Osteoblast (primary cell): ENCODE data around the gene CRLF2. TPM values are rescaled to one million over a fixed set of nuclear protein-coding genes. Genes with fewer than 3 reads are reported as not detected.
"Not testable (repeated sequence)": the region's sequence is repeated elsewhere in the genome, so short reads cannot be mapped to it uniquely, and the experiment has no call there.

ENCODE experiments used
- DNase-seq: peaks from one replicate; pipeline ENCODE4 v3.0.0; 2011; ENCODE audit warnings: low spot score, mixed read lengths; ENCODE audit not compliant: insufficient read length; ENCODE audit errors: missing footprints
- H2AFZ ChIP-seq: 2 replicates; pipeline ENCODE4 v1.6.0; 2011; ENCODE audit warnings: mild to moderate bottlenecking, low read length
- H3K27ac ChIP-seq: 2 replicates; pipeline ENCODE4 v1.5.1; 2011; ENCODE audit warnings: mild to moderate bottlenecking, low read depth, low read length, moderate library complexity
- H3K27me3 ChIP-seq: 2 replicates; pipeline ENCODE4 v1.6.0; 2012; ENCODE audit warnings: mild to moderate bottlenecking, control low read depth, inconsistent platforms, low read length, moderate library complexity; ENCODE audit not compliant: insufficient read depth
- H3K36me3 ChIP-seq: 2 replicates; pipeline ENCODE4 v1.5.1; 2011; ENCODE audit warnings: mild to moderate bottlenecking, low read length, control low read depth, moderate library complexity; ENCODE audit not compliant: insufficient read depth
- H3K4me1 ChIP-seq: 2 replicates; pipeline ENCODE4 v1.5.1; 2011; ENCODE audit warnings: mild to moderate bottlenecking, low read length, control low read depth, moderate library complexity; ENCODE audit not compliant: insufficient read depth
- H3K4me2 ChIP-seq: 2 replicates; pipeline ENCODE4 v1.6.0; 2011; ENCODE audit warnings: mild to moderate bottlenecking, low read length; ENCODE audit not compliant: insufficient read depth
- H3K4me3 ChIP-seq: fragments of 200-600 bp; sonication (generic); 3 replicates; pipeline ENCODE4 v1.5.1; 2012; ENCODE audit warnings: mild to moderate bottlenecking, low read length, inconsistent platforms; ENCODE audit not compliant: insufficient read depth
- H3K79me2 ChIP-seq: 2 replicates; pipeline ENCODE4 v1.6.0; 2012; ENCODE audit warnings: mild to moderate bottlenecking, low read length, control low read depth, inconsistent platforms; ENCODE audit not compliant: insufficient read depth
- H3K9me3 ChIP-seq: 2 replicates; pipeline ENCODE4 v1.5.1; 2011; ENCODE audit warnings: low read depth, low read length, control low read depth
- H4K20me1 ChIP-seq: 2 replicates; pipeline ENCODE4 v1.6.0; 2012; ENCODE audit warnings: mild to moderate bottlenecking, low read length, control low read depth; ENCODE audit not compliant: insufficient read depth
- CTCF ChIP-seq: IDR thresholded peaks from 2 replicates; pipeline ENCODE4 v1.5.1; 2011; ENCODE audit warnings: mild to moderate bottlenecking, low read depth, low read length, moderate library complexity; ENCODE audit errors: extremely low read depth
- total RNA-seq: library from RNA; depleted of rRNA; stranded (reverse); fragments of >200 nt; gene quantifications from 2 replicates; pipeline ENCODE4 v1.2.3, GENCODE V29; 2012

The CRLF2 gene
- total RNA-seq, 1 donor, result 1.1 TPM

DNA sequence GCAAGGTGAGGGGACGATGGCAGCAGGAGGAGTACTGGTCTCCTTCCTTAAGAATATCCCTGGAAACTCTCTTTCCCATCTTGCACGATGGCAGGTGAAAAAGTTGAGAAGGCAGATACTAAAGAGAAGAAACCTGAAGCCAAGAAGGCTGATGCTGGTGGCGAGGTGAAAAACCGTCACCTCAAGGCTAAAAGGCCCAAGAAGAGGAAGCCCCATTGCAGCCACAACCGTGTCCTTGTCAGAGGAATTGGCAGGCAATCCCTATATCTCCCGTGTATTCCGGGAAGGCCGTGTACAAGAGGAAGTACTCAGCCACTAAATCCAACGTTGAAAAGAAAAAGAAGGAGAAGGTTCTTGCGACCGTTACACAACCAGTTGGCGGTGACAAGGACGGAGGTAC is 40.0 kb downstream of the CRLF2 start:
- DNase-seq, result no peak
- Histone ChIP-seq H2AFZ (no peak overlapping the region), H3K9me3 (no peaks in the 10 kb centered on the region), H3K4me2 (no peak overlapping the region), H3K36me3 (no peaks in the 10 kb centered on the region), H3K4me3 (no peak overlapping the region), H4K20me1 (no peaks in the 10 kb centered on the region), H3K27me3 (no peaks in the 10 kb centered on the region), H3K79me2 (no peaks in the 10 kb centered on the region), H3K4me1 (no peaks in the 10 kb centered on the region), H3K27ac (no peak overlapping the region)
- TF ChIP-seq CTCF, result no peak

DNA sequence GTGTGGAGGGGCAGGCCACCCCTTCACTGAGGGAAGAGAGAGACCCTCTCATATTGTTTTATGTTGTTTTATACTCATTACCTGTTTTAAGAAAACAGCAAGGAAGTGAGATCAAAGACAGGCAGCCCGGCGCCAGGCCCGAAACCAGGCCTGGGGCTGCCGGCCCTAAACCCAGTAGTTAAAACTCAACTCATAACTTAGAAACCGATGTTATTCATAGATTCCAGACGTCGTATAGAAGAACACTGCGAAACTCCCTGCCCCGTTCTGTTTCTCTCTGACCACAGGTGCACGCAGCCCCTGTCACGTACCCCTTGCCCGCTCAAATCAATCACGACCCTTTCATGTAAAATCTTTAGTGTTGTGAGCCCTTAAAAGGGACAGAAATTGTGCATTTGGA is 40.5 kb downstream of the CRLF2 start:
- H3K27me3 ChIP-seq, H2AFZ ChIP-seq, H4K20me1 ChIP-seq, H3K36me3 ChIP-seq, H3K27ac ChIP-seq, H3K9me3 ChIP-seq, H3K4me3 ChIP-seq, DNase-seq, H3K4me1 ChIP-seq, H3K4me2 ChIP-seq, H3K79me2 ChIP-seq: not testable (repeated sequence)

GRCh38 chrX:1170243-1170642 is 42.2 kb downstream of the CRLF2 start:
- Histone ChIP-seq H4K20me1 (no peaks in the 10 kb centered on the region), H3K79me2 (no peaks in the 10 kb centered on the region), H3K27me3 (no peaks in the 10 kb centered on the region), H3K27ac (no peak overlapping the region), H3K4me3 (no peak overlapping the region), H3K9me3 (no peaks in the 10 kb centered on the region), H3K4me2 (no peak overlapping the region), H3K36me3 (no peaks in the 10 kb centered on the region), H2AFZ (no peak overlapping the region), H3K4me1 (no peaks in the 10 kb centered on the region)
- no peak for DNase-seq
- no peak for TF ChIP-seq CTCF

- H3K4me1 ChIP-seq, result no peaks in the 10 kb centered on the region
- no peaks in the 10 kb centered on the region for H3K79me2 ChIP-seq
- no peaks in the 10 kb centered on the region for H3K36me3 ChIP-seq
- no peaks in the 10 kb centered on the region for H3K9me3 ChIP-seq
- no peaks in the 10 kb centered on the region for H3K27me3 ChIP-seq
- H3K27ac ChIP-seq, result no peak overlapping the region
- no peak overlapping the region for H2AFZ ChIP-seq
- DNase-seq, result no peak
- H3K4me3 ChIP-seq, result no peak overlapping the region
- no peak for TF ChIP-seq CTCF
- H4K20me1 ChIP-seq, result no peaks in the 10 kb centered on the region
- no peak overlapping the region for H3K4me2 ChIP-seq
Observed at GRCh38 chrX:1169189-1169588, 43.3 kb downstream of the CRLF2 start.
